NCI-H2227 (cell line): Measurements from ENCODE around the gene TEAD3.
"Not testable (repeated sequence)": the region's sequence is repeated elsewhere in the genome, so short reads cannot be mapped to it uniquely, and the experiment has no call there.

ENCODE experiments used
- DNase-seq: peaks from one replicate; lab custom pipeline; 2025; ENCODE audit not compliant: unreplicated experiment; lab: John Stamatoyannopoulos, UW

Gene TEAD3

GRCh38 chr6:35452183-35453090 is 44.4 kb downstream of the TEAD3 start, which contains the start of gene FANCE:
TSS of gene FANCE (plus strand) at chr6:35452338. CDS start at chr6:35452546, 208 bp downstream.
- DNase-seq, result peak; percentile 96

- no peak for DNase-seq
These were observed 45.3 kb downstream of the TEAD3 start for GRCh38 chr6:35451354-35452182.

- DNase-seq, result peak; percentile 89
These were observed 47.5 kb downstream of the TEAD3 start for GRCh38 chr6:35449287-35449881.

- DNase-seq, result no peak
These were observed 48.7 kb downstream of the TEAD3 start for GRCh38 chr6:35448191-35448590.

GRCh38 chr6:35445691-35446090 is 51.2 kb downstream of the TEAD3 start:
- no peak for DNase-seq

- no peak for DNase-seq
These were observed 53.4 kb downstream of the TEAD3 start for GRCh38 chr6:35443341-35444030.

GRCh38 chr6:35442693-35443092 is 54.2 kb downstream of the TEAD3 start:
- DNase-seq, result no peak

GRCh38 chr6:35441642-35442041 is 55.2 kb downstream of the TEAD3 start:
- no peak for DNase-seq

- no peak for DNase-seq
These were observed 55.7 kb downstream of the TEAD3 start for GRCh38 chr6:35441205-35441604.

GRCh38 chr6:35439308-35439707 is 57.6 kb downstream of the TEAD3 start:
- DNase-seq, result no peak

GRCh38 chr6:35438378-35439065 is 58.4 kb downstream of the TEAD3 start:
- not testable (repeated sequence) for DNase-seq

GRCh38 chr6:35436071-35436857 is 60.6 kb downstream of the TEAD3 start:
- no peak for DNase-seq

- no peak for DNase-seq
These were observed 61.6 kb downstream of the TEAD3 start for GRCh38 chr6:35435074-35435837.

GRCh38 chr6:35432702-35433101 is 64.2 kb downstream of the TEAD3 start:
- DNase-seq, result not testable (repeated sequence)

- no peak for DNase-seq
These were observed 64.6 kb downstream of the TEAD3 start for GRCh38 chr6:35432291-35432690.

- DNase-seq, result no peak
These were observed 67.4 kb downstream of the TEAD3 start for GRCh38 chr6:35429463-35429862.

GRCh38 chr6:35428421-35429149 is 68.3 kb downstream of the TEAD3 start:
- no peak for DNase-seq

GRCh38 chr6:35427851-35428321 is 69.0 kb downstream of the TEAD3 start:
- no peak for DNase-seq
